K562 (cell line): ENCODE results near the gene GRIK1. TPM values are rescaled to one million over a fixed set of nuclear protein-coding genes. Genes with fewer than 3 reads are reported as not detected.

Source experiments
- ARID3A ChIP-seq: IDR thresholded peaks from 2 replicates; pipeline ENCODE4 v1.6.1; 2012; ENCODE audit warnings: low read depth, low read length, improper control_type of control experiment, borderline replicate concordance
- CAMTA2 ChIP-seq: fragments of 250-450 bp; sonication (Bioruptor Pico); conservative IDR thresholded peaks from 2 replicates; pipeline ENCODE4 v1.5.1; 2022
- CBFA2T2 ChIP-seq: fragments of 450-650 bp; conservative IDR thresholded peaks from 2 replicates; pipeline ENCODE4 v1.6.1; 2017; ENCODE audit warnings: mild to moderate bottlenecking
- CEBPG ChIP-seq, 3 experiments: fragments of 200-800 bp in 1 of 3; sonication (Bioruptor generic) in 1 of 3; sonication (generic) in 1 of 3; formaldehyde crosslinking in 1 of 3; IDR thresholded peaks in 2 of 3; conservative IDR thresholded peaks in 1 of 3; 2 replicates each; pipeline versions ENCODE4 v1.6.1 to v1.8.0; 2016 to 2022; ENCODE audit warnings: missing compliant biosample characterization in 2 of 3, missing genetic modification characterization in 2 of 3, mild to moderate bottlenecking in 1 of 3, missing genetic modification reagents in 1 of 3
- CTBP1 ChIP-seq: fragments of 450-650 bp; IDR thresholded peaks from 2 replicates; pipeline ENCODE4 v1.6.1; 2016; ENCODE audit warnings: borderline replicate concordance
- EZH2 ChIP-seq: IDR thresholded peaks from 2 replicates; pipeline ENCODE4 v1.6.1; 2012; ENCODE audit warnings: low read depth, mild to moderate bottlenecking, inconsistent platforms, low read length, borderline replicate concordance
- FOXA3 ChIP-seq, 2 experiments: fragments of 450-650 bp in 1 of 2; sonication (generic) in 1 of 2; formaldehyde crosslinking; IDR thresholded peaks in 1 of 2; conservative IDR thresholded peaks in 1 of 2; 2 replicates each; pipeline versions ENCODE4 v1.4.0 to v1.8.0; 2020 to 2022; ENCODE audit warnings: mild to moderate bottlenecking in 2 of 2, missing genetic modification reagents in 1 of 2
- GTF2A2 ChIP-seq: IDR thresholded peaks from 2 replicates; pipeline ENCODE4 v1.6.1; 2016; ENCODE audit warnings: mild to moderate bottlenecking, missing genetic modification characterization, missing compliant biosample characterization
- HDAC1 ChIP-seq, 2 experiments: fragments of 450-650 bp; IDR thresholded peaks; 2 replicates each; pipeline ENCODE4 v1.6.1; 2016 to 2017; ENCODE audit warnings: inconsistent platforms in 1 of 2, mild to moderate bottlenecking in 1 of 2, moderate library complexity in 1 of 2
- KAT7 ChIP-seq: sonication (generic); formaldehyde crosslinking; IDR thresholded peaks from 2 replicates; pipeline ENCODE4 v1.8.0; 2022; ENCODE audit warnings: missing genetic modification reagents, mild to moderate bottlenecking, borderline replicate concordance
- MECOM ChIP-seq: fragments of 250-450 bp; sonication (Bioruptor Pico); IDR thresholded peaks from 2 replicates; pipeline ENCODE4 v1.8.0; 2022; ENCODE audit warnings: inconsistent platforms
- MTA3 ChIP-seq: fragments of 450-650 bp; formaldehyde crosslinking; IDR thresholded peaks from 2 replicates; pipeline ENCODE4 v1.6.1; 2017; ENCODE audit warnings: mild to moderate bottlenecking, borderline replicate concordance
- NFE2L1 ChIP-seq: fragments of 450-650 bp; IDR thresholded peaks from 2 replicates; pipeline ENCODE4 v1.6.1; 2016; ENCODE audit warnings: missing genetic modification characterization, low read depth, mild to moderate bottlenecking, missing compliant biosample characterization, moderate library complexity, borderline replicate concordance
- POU5F1 ChIP-seq: fragments of 150-350 bp; IDR thresholded peaks from 2 replicates; pipeline ENCODE4 v1.6.1; 2014; ENCODE audit warnings: borderline replicate concordance, low read length, low read depth, mild to moderate bottlenecking; ENCODE audit not compliant: partially characterized antibody
- PREB ChIP-seq: sonication (generic); formaldehyde crosslinking; IDR thresholded peaks from 2 replicates; pipeline ENCODE4 v1.8.1; 2023; ENCODE audit warnings: mild to moderate bottlenecking, missing genetic modification reagents
- PTTG1 ChIP-seq: fragments of 450-650 bp; IDR thresholded peaks from 2 replicates; pipeline ENCODE4 v1.6.1; 2016; ENCODE audit warnings: low read depth, mild to moderate bottlenecking, missing genetic modification characterization, missing compliant biosample characterization
- RAD51 ChIP-seq: fragments of 450-650 bp; IDR thresholded peaks from 2 replicates; pipeline ENCODE4 v1.7.1; 2016; ENCODE audit warnings: low read depth, mild to moderate bottlenecking, borderline replicate concordance
- SUPT5H ChIP-seq: fragments of 450-650 bp; IDR thresholded peaks from 2 replicates; pipeline ENCODE4 v1.6.1; 2016
- TBP ChIP-seq: optimal IDR thresholded peaks from 2 replicates; pipeline ENCODE3; 2011; ENCODE audit warnings: low read depth, low read length, improper control_type of control experiment
- TFAM ChIP-seq: fragments of 250-450 bp; sonication (Bioruptor Pico); conservative IDR thresholded peaks from 2 replicates; pipeline ENCODE4 v1.5.0; 2021; ENCODE audit warnings: mild to moderate bottlenecking, moderate library complexity
- ZBTB2 ChIP-seq: fragments of 450-650 bp; IDR thresholded peaks from 2 replicates; pipeline ENCODE4 v1.6.1; 2016; ENCODE audit warnings: antibody characterized with exemption
- ZNF445 ChIP-seq: fragments of 250-450 bp; sonication (Bioruptor Pico); IDR thresholded peaks from 2 replicates; pipeline ENCODE4 v1.4.0; 2020; ENCODE audit warnings: low read depth, mild to moderate bottlenecking, moderate library complexity
- ZNF583 ChIP-seq: fragments of 250-450 bp; sonication (Bioruptor Pico); IDR thresholded peaks from 2 replicates; pipeline ENCODE4 v1.4.0; 2020
- ZNF589 ChIP-seq: fragments of 200-800 bp; sonication (Bioruptor generic); IDR thresholded peaks from 2 replicates; pipeline ENCODE4 v1.6.1; 2016; ENCODE audit warnings: low read depth, missing genetic modification characterization, missing compliant biosample characterization
- polyA plus RNA-seq, 8 experiments: library from polyadenylated mRNA; depleted of rRNA in 4 of 8; stranded (reverse) in 5 of 8; unstranded in 3 of 8; fragments of >200 nt; fragmentation: Nextera tagmentation in 2 of 8; fragmentation: Illumina TruSeq in 1 of 8; extraction: Ambion mirVana in 2 of 8; extraction: Trizol in 1 of 8; gene quantifications; 2 replicates each; pipeline versions ENCODE4 v1.2.1 to v1.2.3, GENCODE V29; 2011 to 2014; ENCODE audit warnings: inconsistent platforms in 1 of 8, missing spikeins in 1 of 8
- total RNA-seq, 7 experiments: library from RNA; depleted of rRNA in 6 of 7; stranded (reverse); fragments of >200 nt in 6 of 7; fragmentation: Illumina TruSeq in 2 of 7; extraction: Trizol in 2 of 7; gene quantifications; 2 replicates each; pipeline versions ENCODE4 v1.2.1 to v1.2.3, GENCODE V29; 2011 to 2021; ENCODE audit warnings: low replicate concordance in 1 of 7

GRIK1 gene
- total and polyA plus RNA-seq, 9 of the 15 experiments (the other 6 are each of a cell fraction or from before 2014, with no cell fraction given): 0.17 to 2.8 (median 0.53) TPM

- TF ChIP-seq ARID3A (no peak), ZNF583 (CRISPR knock-in tag) (0 out of 2 replicates have a peak, but pooled peaks have one; percentile 13), HDAC1 (IDR thresholded peaks at IDR 0.05) (no peak), TBP (peak; percentile 13), GTF2A2 (tag) (no peak), PTTG1 (tag) (0 out of 2 replicates have a peak, but pooled peaks have one; percentile 46), EZH2 (no peak), CBFA2T2 (no peak), RAD51 (no peak), PREB (CRISPR knock-in tag) (no peak), FOXA3 (CRISPR knock-in tag; conservative IDR thresholded peaks at IDR 0.05 in 1 of 2, IDR thresholded peaks at IDR 0.05 in 1 of 2) (peak in 1 of 2 experiments; percentile 21; a peak in 1 of 4 replicates), SUPT5H (no peak), TFAM (CRISPR knock-in tag) (no peak), ZNF589 (CRISPR knock-in tag) (peak; percentile 31; the same call in 1 of the 2 replicates), CTBP1 (peak; percentile 34; the same call in 1 of the 2 replicates), MTA3 (no peak), MECOM (CRISPR knock-in tag) (peak; percentile 52; the same call in 1 of the 2 replicates), CAMTA2 (CRISPR knock-in tag) (no peak), ZBTB2 (no peak), NFE2L1 (tag) (no peak), POU5F1 (no peak), ZNF445 (CRISPR knock-in tag) (no peak), KAT7 (CRISPR knock-in tag) (no peak), CEBPG (CRISPR knock-in tag; IDR thresholded peaks at IDR 0.05) (no peak), CEBPG (tag; conservative IDR thresholded peaks at IDR 0.05 in 1 of 2, IDR thresholded peaks at IDR 0.05 in 1 of 2) (peak; percentile 25 to 29; a peak in 2 of 4 replicates)
Measured at GRCh38 chr21:29645666-29646553, 293.9 kb downstream of the GRIK1 start (continued).
